GM23338 (cell line): ENCODE measurements around the gene SLC9C1. TPM values are rescaled to one million over a fixed set of nuclear protein-coding genes. Genes with fewer than 3 reads are reported as not detected.

ENCODE experiments used
- ATAC-seq: fragments of 200-7000 bp; cut with Tn5 transposase; 3 replicates; pipeline ENCODE4 v1.9.1; 2020
- DNase-seq: peaks from one replicate; pipeline ENCODE4 v3.0.0-alpha.2; 2015; ENCODE audit warnings: low spot score
- H2AFZ ChIP-seq: fragments of 200-600 bp; sonication (generic); 2 replicates; pipeline ENCODE4 v1.8.0; 2016; ENCODE audit warnings: antibody characterized with exemption, mild to moderate bottlenecking, moderate library complexity
- H3F3A ChIP-seq: fragments of 200-600 bp; sonication (generic); replicated peaks from 2 replicates; pipeline ENCODE4 v1.8.0; 2017; ENCODE audit warnings: antibody characterized with exemption, mixed run types, low read depth
- H3K27ac ChIP-seq: fragments of 200-600 bp; sonication (generic); 2 replicates; pipeline ENCODE4 v1.6.1; 2016; ENCODE audit warnings: low read depth
- H3K27me3 ChIP-seq: fragments of 200-600 bp; sonication (generic); 2 replicates; pipeline ENCODE4 v1.8.0; 2016; ENCODE audit warnings: mild to moderate bottlenecking, mixed run types, moderate library complexity; ENCODE audit not compliant: insufficient read depth
- H3K36me3 ChIP-seq: fragments of 200-600 bp; sonication (generic); 2 replicates; pipeline ENCODE4 v1.8.0; 2016; ENCODE audit warnings: mild to moderate bottlenecking; ENCODE audit not compliant: insufficient read depth
- H3K4me1 ChIP-seq: fragments of 200-600 bp; sonication (generic); 2 replicates; pipeline ENCODE4 v1.8.0; 2016; ENCODE audit warnings: mild to moderate bottlenecking, moderate library complexity; ENCODE audit not compliant: insufficient read depth
- H3K4me2 ChIP-seq: fragments of 200-600 bp; sonication (generic); 2 replicates; pipeline ENCODE4 v1.7.1; 2017; ENCODE audit warnings: mixed run types
- H3K4me3 ChIP-seq: fragments of 200-600 bp; sonication (generic); 2 replicates; pipeline ENCODE4 v1.6.1; 2016; ENCODE audit warnings: mixed run types
- H3K79me2 ChIP-seq: fragments of 200-600 bp; sonication (generic); replicated peaks from 2 replicates; pipeline ENCODE4 v1.8.0; 2017; ENCODE audit warnings: mild to moderate bottlenecking; ENCODE audit not compliant: insufficient read depth
- H3K9me2 ChIP-seq: fragments of 200-600 bp; sonication (generic); 2 replicates; pipeline ENCODE4 v1.8.0; 2017; ENCODE audit not compliant: insufficient read depth
- H4K20me1 ChIP-seq: fragments of 200-600 bp; sonication (generic); replicated peaks from 2 replicates; pipeline ENCODE4 v1.8.0; 2017; ENCODE audit warnings: mild to moderate bottlenecking; ENCODE audit not compliant: insufficient read depth
- H3K27ac Mint-ChIP-seq: 2 replicates; pipeline ENCODE4 v1.8.0; 2020; ENCODE audit warnings: inconsistent platforms, mild to moderate bottlenecking, moderate library complexity, mixed read lengths
- H3K27me3 Mint-ChIP-seq: 3 replicates; pipeline ENCODE4 v1.8.0; 2022; ENCODE audit warnings: low read depth, mild to moderate bottlenecking, moderate library complexity, mixed read lengths, inconsistent platforms; ENCODE audit not compliant: insufficient read depth, poor library complexity
- H3K36me3 Mint-ChIP-seq: 3 replicates; pipeline ENCODE4 v1.8.0; 2021; ENCODE audit warnings: low read depth, mild to moderate bottlenecking, inconsistent platforms, moderate library complexity, mixed read lengths
- H3K4me1 Mint-ChIP-seq: 3 replicates; pipeline ENCODE4 v1.8.0; 2020; ENCODE audit warnings: mild to moderate bottlenecking, inconsistent platforms, mixed read lengths
- H3K4me3 Mint-ChIP-seq: 3 replicates; pipeline ENCODE4 v1.8.0; 2021; ENCODE audit warnings: moderate library complexity, mild to moderate bottlenecking, inconsistent platforms, mixed read lengths
- H3K9me3 Mint-ChIP-seq: 3 replicates; pipeline ENCODE4 v1.8.0; 2020; ENCODE audit warnings: moderate library complexity, mild to moderate bottlenecking, inconsistent platforms, mixed read lengths
- CREB1 ChIP-seq: fragments of 250-450 bp; sonication (Bioruptor Pico); IDR thresholded peaks from 2 replicates; pipeline ENCODE4 v1.5.0; 2020; ENCODE audit warnings: low read depth, mild to moderate bottlenecking, moderate library complexity
- EZH2 ChIP-seq: fragments of 200-600 bp; sonication (generic); IDR thresholded peaks from one replicate; pipeline ENCODE4 v1.8.0; 2017; ENCODE audit warnings: antibody characterized with exemption, mild to moderate bottlenecking, low read depth; ENCODE audit not compliant: unreplicated experiment
- NANOG ChIP-seq: IDR thresholded peaks from 2 replicates; pipeline ENCODE4 v1.6.1; 2016; ENCODE audit warnings: antibody characterized with exemption, borderline replicate concordance
- POLR2AphosphoS5 ChIP-seq: IDR thresholded peaks from 2 replicates; pipeline ENCODE4 v1.6.1; 2016; ENCODE audit warnings: antibody characterized with exemption, low read depth
- STAT1 ChIP-seq: IDR thresholded peaks from one replicate; pipeline ENCODE4 v1.6.1; 2016; ENCODE audit warnings: antibody characterized with exemption; ENCODE audit not compliant: unreplicated experiment
- ZNF114 ChIP-seq: fragments of 250-450 bp; sonication (Bioruptor Pico); IDR thresholded peaks from 2 replicates; pipeline ENCODE4 v1.5.0; 2020; ENCODE audit warnings: mild to moderate bottlenecking, moderate library complexity
- ZNF331 ChIP-seq: fragments of 250-450 bp; sonication (Bioruptor Pico); IDR thresholded peaks from 2 replicates; pipeline ENCODE4 v1.5.0; 2020; ENCODE audit warnings: low read depth, mild to moderate bottlenecking, moderate library complexity
- polyA plus RNA-seq: library from polyadenylated mRNA; unstranded; fragments of >200 nt; fragmentation: Nextera tagmentation; extraction: Ambion mirVana; gene quantifications from 2 replicates; pipeline ENCODE4 v1.2.1, GENCODE V29; 2016
- total RNA-seq: library from RNA; depleted of rRNA; stranded (reverse); fragments of >200 nt; shearing (Covaris generic); gene quantifications from 2 replicates; pipeline ENCODE4 v1.2.3, GENCODE V29; 2014
- TF ChIP-seq, protein P1 (sequence below), 2 experiments: fragments of 200-600 bp in 1 of 2; sonication (generic) in 1 of 2; conservative IDR thresholded peaks; 2 replicates each; pipeline versions ENCODE4 v1.5.1 to v1.6.1; 2016 to 2017; ENCODE audit warnings: antibody characterized with exemption in 2 of 2, low read depth in 2 of 2, mild to moderate bottlenecking in 2 of 2, moderate library complexity in 1 of 2
- TF ChIP-seq, protein P2 (sequence below): IDR thresholded peaks from one replicate; pipeline ENCODE4 v1.6.1; 2018; ENCODE audit warnings: antibody characterized with exemption; ENCODE audit not compliant: unreplicated experiment
- TF ChIP-seq, protein P3 (sequence below): fragments of 250-450 bp; sonication (Bioruptor Pico); IDR thresholded peaks from 2 replicates; pipeline ENCODE4 v1.5.0; 2020; ENCODE audit warnings: mild to moderate bottlenecking, moderate library complexity
- TF ChIP-seq, protein P4 (sequence below): IDR thresholded peaks from 2 replicates; pipeline ENCODE4 v1.6.1; 2016; ENCODE audit warnings: antibody characterized with exemption

The SLC9C1 gene
- total and polyA plus RNA-seq, 2 experiments from 2014 or later = 0.97 to 1.8 TPM

DNA sequence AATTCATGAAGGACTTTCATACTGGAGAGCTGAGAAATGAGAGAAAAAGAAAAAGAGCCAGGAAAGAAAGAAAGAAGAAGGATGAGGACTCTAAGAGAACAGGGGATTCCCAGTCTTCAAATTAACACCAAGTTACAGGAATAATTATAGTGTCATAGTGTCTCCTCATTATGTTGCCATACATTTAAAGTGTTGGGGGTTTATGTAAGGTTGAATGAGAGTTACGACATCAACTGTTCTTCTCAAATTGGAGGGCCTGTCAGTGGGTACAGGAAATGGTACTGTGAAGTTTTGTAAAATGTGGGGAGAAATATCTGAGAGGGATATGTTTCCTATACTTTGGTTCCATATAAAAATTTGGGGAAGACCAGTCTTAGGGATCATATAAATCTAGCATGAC lies 26.7 kb upstream of the SLC9C1 start:
- Mint-ChIP-seq H3K36me3 (peaks cover 31% of the 10 kb centered on the region; the same call in 2 of the 3 replicates), H3K4me3 (no peak overlapping the region), H3K27ac (no peak overlapping the region), H3K4me1 (peaks cover 32% of the 10 kb centered on the region), H3K27me3 (peaks cover 2% of the 10 kb centered on the region), H3K9me3 (peaks cover 25% of the 10 kb centered on the region; the same call in 2 of the 3 replicates)
- TF ChIP-seq, protein P1, sequence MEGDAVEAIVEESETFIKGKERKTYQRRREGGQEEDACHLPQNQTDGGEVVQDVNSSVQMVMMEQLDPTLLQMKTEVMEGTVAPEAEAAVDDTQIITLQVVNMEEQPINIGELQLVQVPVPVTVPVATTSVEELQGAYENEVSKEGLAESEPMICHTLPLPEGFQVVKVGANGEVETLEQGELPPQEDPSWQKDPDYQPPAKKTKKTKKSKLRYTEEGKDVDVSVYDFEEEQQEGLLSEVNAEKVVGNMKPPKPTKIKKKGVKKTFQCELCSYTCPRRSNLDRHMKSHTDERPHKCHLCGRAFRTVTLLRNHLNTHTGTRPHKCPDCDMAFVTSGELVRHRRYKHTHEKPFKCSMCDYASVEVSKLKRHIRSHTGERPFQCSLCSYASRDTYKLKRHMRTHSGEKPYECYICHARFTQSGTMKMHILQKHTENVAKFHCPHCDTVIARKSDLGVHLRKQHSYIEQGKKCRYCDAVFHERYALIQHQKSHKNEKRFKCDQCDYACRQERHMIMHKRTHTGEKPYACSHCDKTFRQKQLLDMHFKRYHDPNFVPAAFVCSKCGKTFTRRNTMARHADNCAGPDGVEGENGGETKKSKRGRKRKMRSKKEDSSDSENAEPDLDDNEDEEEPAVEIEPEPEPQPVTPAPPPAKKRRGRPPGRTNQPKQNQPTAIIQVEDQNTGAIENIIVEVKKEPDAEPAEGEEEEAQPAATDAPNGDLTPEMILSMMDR (conservative IDR thresholded peaks at IDR 0.05; ENCODE audit: low read depth in 2 of 2) = no peak
- no peak for TF ChIP-seq NANOG
- TF ChIP-seq ZNF331 (CRISPR knock-in tag) = no peak
- no peak for TF ChIP-seq STAT1
- no peak for TF ChIP-seq ZNF114 (CRISPR knock-in tag)
- no peak for TF ChIP-seq CREB1 (CRISPR knock-in tag)
- TF ChIP-seq POLR2AphosphoS5 = no peak
- TF ChIP-seq, protein P2, sequence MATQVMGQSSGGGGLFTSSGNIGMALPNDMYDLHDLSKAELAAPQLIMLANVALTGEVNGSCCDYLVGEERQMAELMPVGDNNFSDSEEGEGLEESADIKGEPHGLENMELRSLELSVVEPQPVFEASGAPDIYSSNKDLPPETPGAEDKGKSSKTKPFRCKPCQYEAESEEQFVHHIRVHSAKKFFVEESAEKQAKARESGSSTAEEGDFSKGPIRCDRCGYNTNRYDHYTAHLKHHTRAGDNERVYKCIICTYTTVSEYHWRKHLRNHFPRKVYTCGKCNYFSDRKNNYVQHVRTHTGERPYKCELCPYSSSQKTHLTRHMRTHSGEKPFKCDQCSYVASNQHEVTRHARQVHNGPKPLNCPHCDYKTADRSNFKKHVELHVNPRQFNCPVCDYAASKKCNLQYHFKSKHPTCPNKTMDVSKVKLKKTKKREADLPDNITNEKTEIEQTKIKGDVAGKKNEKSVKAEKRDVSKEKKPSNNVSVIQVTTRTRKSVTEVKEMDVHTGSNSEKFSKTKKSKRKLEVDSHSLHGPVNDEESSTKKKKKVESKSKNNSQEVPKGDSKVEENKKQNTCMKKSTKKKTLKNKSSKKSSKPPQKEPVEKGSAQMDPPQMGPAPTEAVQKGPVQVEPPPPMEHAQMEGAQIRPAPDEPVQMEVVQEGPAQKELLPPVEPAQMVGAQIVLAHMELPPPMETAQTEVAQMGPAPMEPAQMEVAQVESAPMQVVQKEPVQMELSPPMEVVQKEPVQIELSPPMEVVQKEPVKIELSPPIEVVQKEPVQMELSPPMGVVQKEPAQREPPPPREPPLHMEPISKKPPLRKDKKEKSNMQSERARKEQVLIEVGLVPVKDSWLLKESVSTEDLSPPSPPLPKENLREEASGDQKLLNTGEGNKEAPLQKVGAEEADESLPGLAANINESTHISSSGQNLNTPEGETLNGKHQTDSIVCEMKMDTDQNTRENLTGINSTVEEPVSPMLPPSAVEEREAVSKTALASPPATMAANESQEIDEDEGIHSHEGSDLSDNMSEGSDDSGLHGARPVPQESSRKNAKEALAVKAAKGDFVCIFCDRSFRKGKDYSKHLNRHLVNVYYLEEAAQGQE = no peak
- no peak for TF ChIP-seq EZH2
- TF ChIP-seq, protein P3, sequence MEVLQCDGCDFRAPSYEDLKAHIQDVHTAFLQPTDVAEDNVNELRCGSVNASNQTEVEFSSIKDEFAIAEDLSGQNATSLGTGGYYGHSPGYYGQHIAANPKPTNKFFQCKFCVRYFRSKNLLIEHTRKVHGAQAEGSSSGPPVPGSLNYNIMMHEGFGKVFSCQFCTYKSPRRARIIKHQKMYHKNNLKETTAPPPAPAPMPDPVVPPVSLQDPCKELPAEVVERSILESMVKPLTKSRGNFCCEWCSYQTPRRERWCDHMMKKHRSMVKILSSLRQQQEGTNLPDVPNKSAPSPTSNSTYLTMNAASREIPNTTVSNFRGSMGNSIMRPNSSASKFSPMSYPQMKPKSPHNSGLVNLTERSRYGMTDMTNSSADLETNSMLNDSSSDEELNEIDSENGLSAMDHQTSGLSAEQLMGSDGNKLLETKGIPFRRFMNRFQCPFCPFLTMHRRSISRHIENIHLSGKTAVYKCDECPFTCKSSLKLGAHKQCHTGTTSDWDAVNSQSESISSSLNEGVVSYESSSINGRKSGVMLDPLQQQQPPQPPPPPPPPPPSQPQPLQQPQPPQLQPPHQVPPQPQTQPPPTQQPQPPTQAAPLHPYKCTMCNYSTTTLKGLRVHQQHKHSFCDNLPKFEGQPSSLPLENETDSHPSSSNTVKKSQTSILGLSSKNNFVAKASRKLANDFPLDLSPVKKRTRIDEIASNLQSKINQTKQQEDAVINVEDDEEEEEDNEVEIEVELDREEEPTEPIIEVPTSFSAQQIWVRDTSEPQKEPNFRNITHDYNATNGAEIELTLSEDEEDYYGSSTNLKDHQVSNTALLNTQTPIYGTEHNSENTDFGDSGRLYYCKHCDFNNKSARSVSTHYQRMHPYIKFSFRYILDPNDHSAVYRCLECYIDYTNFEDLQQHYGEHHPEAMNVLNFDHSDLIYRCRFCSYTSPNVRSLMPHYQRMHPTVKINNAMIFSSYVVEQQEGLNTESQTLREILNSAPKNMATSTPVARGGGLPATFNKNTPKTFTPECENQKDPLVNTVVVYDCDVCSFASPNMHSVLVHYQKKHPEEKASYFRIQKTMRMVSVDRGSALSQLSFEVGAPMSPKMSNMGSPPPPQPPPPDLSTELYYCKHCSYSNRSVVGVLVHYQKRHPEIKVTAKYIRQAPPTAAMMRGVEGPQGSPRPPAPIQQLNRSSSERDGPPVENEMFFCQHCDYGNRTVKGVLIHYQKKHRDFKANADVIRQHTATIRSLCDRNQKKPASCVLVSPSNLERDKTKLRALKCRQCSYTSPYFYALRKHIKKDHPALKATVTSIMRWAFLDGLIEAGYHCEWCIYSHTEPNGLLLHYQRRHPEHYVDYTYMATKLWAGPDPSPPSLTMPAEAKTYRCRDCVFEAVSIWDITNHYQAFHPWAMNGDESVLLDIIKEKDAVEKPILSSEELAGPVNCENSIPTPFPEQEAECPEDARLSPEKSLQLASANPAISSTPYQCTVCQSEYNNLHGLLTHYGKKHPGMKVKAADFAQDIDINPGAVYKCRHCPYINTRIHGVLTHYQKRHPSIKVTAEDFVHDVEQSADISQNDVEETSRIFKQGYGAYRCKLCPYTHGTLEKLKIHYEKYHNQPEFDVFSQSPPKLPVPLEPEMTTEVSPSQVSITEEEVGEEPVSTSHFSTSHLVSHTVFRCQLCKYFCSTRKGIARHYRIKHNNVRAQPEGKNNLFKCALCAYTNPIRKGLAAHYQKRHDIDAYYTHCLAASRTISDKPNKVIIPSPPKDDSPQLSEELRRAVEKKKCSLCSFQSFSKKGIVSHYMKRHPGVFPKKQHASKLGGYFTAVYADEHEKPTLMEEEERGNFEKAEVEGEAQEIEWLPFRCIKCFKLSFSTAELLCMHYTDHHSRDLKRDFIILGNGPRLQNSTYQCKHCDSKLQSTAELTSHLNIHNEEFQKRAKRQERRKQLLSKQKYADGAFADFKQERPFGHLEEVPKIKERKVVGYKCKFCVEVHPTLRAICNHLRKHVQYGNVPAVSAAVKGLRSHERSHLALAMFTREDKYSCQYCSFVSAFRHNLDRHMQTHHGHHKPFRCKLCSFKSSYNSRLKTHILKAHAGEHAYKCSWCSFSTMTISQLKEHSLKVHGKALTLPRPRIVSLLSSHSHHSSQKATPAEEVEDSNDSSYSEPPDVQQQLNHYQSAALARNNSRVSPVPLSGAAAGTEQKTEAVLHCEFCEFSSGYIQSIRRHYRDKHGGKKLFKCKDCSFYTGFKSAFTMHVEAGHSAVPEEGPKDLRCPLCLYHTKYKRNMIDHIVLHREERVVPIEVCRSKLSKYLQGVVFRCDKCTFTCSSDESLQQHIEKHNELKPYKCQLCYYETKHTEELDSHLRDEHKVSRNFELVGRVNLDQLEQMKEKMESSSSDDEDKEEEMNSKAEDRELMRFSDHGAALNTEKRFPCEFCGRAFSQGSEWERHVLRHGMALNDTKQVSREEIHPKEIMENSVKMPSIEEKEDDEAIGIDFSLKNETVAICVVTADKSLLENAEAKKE (CRISPR knock-in tag) = no peak
- TF ChIP-seq, protein P4, sequence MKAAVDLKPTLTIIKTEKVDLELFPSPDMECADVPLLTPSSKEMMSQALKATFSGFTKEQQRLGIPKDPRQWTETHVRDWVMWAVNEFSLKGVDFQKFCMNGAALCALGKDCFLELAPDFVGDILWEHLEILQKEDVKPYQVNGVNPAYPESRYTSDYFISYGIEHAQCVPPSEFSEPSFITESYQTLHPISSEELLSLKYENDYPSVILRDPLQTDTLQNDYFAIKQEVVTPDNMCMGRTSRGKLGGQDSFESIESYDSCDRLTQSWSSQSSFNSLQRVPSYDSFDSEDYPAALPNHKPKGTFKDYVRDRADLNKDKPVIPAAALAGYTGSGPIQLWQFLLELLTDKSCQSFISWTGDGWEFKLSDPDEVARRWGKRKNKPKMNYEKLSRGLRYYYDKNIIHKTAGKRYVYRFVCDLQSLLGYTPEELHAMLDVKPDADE = no peak
- ATAC-seq = no peak
- no peak for DNase-seq
- peaks cover 34% of the 10 kb centered on the region for H3K4me1 ChIP-seq
- no peaks in the 10 kb centered on the region for H3F3A ChIP-seq
- no peaks in the 10 kb centered on the region for H4K20me1 ChIP-seq
- no peak overlapping the region for H3K4me2 ChIP-seq
- H3K4me3 ChIP-seq = no peak overlapping the region
- no peak overlapping the region for H3K27ac ChIP-seq
- no peaks in the 10 kb centered on the region for H3K9me2 ChIP-seq
- no peak overlapping the region for H2AFZ ChIP-seq
- no peaks in the 10 kb centered on the region for H3K79me2 ChIP-seq
- peaks cover 6% of the 10 kb centered on the region for H3K36me3 ChIP-seq
- no peaks in the 10 kb centered on the region for H3K27me3 ChIP-seq
